ENCODE results near the gene HMG20A.

HMG20A gene

DNA sequence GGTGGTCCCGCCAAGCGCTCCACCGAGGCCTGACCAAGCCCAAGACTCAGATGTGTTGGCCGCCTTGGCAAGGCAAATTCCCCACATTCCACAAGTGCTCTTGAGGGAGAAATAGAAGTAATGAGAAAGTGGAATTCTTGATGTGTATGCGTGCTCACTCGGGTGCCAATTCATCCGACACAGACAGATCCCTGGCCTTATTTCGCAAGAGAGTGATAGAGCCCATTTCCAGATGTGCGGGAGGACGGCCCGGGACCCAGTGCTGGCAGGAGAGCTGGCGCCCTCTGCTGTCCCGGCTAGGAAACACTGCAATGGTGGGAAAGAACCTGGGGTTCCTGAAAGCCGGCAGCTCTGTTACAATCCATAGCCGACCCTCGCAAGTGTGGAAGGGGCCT, 76.0 kb downstream of the HMG20A start:
- Histone ChIP-seq H3K9me3 (no peaks in the 10 kb centered on the region), H3K4me1 (peaks cover 10% of the 10 kb centered on the region), H3K4me3 (no peak overlapping the region), H3K27me3 (ENCODE audit: low read depth) (no peaks in the 10 kb centered on the region), H3K36me3 (replicated peaks) (no peaks in the 10 kb centered on the region)
- in situ Hi-C loops (cut with MboI; ENCODE audit: low sequenced_read_pairs), result loop anchor here (5.0 kb wide), 1 partner anchor 379 kb away; no protein-coding TSS in a partner anchor
- peak; percentile 93 to 95 for DNase-seq (ENCODE audit: low spot score in 2 of 2)

DNA sequence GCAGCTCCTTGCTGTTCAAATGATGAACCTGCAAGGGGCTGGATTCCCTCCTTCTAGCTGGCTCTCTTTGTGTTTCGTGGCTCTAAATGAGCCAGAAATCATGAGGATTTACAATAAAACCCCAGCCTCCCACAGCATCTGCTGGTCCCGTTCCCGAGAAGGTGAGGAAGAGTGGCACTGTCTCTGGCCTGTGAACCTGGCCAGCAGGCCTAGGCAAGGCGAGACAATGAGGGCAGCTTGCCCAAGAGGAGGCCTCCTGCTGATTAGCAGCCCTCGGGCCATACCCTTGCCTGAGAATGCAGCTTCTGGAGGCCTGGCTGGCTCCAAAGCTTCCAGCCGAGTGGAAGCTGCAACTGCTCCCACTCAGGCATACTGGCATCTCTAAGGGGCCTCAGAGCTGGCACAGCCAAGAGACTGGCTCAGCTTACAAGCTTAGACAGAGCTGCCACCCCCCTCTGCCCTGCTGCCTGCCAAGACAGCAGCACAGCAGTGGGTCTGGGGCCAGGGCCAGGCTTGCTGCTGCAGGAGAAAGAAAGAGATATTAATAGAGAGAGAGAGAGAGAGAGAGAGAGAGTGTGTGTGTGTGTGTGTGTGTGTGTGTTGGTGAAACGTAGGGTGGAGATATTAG, 76.5 kb downstream of the HMG20A start:
- DNase-seq (ENCODE audit: low spot score in 2 of 2), result peak in 1 of 2 experiments; percentile 47
- Histone ChIP-seq H3K36me3 (replicated peaks) (no peaks in the 10 kb centered on the region), H3K27me3 (ENCODE audit: low read depth) (no peaks in the 10 kb centered on the region), H3K9me3 (no peaks in the 10 kb centered on the region), H3K4me1 (peaks cover 10% of the 10 kb centered on the region), H3K4me3 (no peak overlapping the region)
- in situ Hi-C loops (cut with MboI; ENCODE audit: low sequenced_read_pairs), result loop anchor here (5.0 kb wide), 1 partner anchor 380 kb away; no protein-coding TSS in a partner anchor

DNA sequence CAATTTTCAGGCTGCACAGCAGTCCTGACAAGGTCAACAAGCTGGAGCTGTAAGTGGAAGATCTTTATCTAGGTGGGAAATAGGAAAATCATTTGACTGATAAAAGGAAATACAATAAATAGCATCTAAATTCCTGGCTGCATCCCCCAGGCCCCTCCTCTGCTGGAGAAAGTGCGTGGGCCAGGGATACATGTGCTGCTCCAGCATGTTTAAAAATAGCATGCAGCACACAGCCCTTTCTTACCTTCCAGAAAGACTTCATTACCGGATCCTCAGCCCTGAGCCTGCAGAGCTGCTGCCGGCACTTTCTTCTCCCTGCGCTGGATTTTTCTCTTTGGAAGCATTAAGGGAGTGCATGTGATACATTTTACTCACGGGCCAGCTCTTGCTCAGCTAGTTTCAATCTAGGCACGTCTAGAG, 77.3 kb downstream of the HMG20A start:
- in situ Hi-C loops (cut with MboI; ENCODE audit: low sequenced_read_pairs), result loop anchor here (5.0 kb wide), 1 partner anchor 381 kb away; no protein-coding TSS in a partner anchor
- Histone ChIP-seq H3K27me3 (ENCODE audit: low read depth) (no peaks in the 10 kb centered on the region), H3K36me3 (replicated peaks) (no peaks in the 10 kb centered on the region), H3K4me1 (peaks cover 10% of the 10 kb centered on the region), H3K9me3 (no peaks in the 10 kb centered on the region), H3K4me3 (no peak overlapping the region)
- DNase-seq (ENCODE audit: low spot score in 2 of 2), result peak in 1 of 2 experiments; percentile 31

DNA sequence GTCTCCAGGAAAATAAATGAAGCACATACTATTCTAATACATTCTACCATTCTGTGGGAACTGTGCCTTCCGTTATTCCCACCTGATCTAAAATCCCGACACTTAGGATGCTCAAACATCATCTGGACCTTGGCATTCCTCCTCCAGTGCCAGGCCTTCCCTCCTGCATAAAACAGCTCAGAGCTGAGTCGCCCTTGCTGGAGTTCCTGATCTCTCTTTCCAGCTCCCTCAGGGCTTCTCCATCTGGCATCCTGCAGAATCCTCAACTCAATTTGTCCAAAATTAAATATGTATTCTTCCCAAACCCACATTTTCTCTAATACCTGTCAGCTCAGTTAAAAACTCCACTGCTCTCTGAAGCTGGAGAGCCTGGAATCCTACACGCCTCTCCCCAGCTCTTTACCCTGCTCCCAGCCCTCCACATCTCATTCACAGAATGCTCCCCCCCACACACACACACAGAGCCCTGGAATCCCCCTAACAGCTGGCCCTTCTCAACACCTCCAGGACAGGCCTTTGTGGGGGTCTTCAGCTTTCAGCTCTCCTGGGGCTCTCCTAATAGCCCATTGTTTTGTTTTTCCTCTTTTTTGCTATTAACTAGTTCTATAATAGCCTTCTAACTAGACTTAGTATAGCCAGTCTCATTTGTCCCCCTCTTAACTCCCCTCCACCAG, 78.5 kb downstream of the HMG20A start:
- in situ Hi-C loops (cut with MboI; ENCODE audit: low sequenced_read_pairs), result loop anchor here (5.0 kb wide), 1 partner anchor 382 kb away; no protein-coding TSS in a partner anchor
- peaks cover 10% of the 10 kb centered on the region for H3K4me1 ChIP-seq
- no peak overlapping the region for H3K4me3 ChIP-seq
- H3K9me3 ChIP-seq, result no peaks in the 10 kb centered on the region
- no peak for DNase-seq (ENCODE audit: low spot score in 2 of 2)
- H3K27me3 ChIP-seq (ENCODE audit: low read depth), result no peaks in the 10 kb centered on the region
- H3K36me3 ChIP-seq (replicated peaks), result no peaks in the 10 kb centered on the region

DNA sequence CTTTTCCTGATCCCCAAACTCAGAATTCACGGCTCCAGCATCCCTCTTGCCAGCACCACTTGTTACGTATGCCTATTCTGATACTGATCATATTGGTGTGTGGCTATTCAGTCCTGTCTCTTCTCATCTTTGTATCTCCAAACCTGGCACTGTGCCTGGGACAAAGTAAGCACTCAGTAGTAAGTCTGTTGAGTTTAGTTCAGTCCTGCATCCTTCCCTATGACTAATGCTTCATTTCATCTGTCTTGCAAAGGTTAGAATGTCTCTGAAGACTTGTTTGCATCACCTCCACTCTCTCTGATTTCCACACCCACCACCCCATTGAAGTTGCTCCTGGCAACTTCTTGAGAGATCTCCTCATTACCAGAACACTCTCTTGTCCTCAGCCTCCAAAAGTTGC, 80.3 kb downstream of the HMG20A start:
- DNase-seq (ENCODE audit: low spot score in 2 of 2), result no peak
- H3K9me3 ChIP-seq, result no peaks in the 10 kb centered on the region
- H3K36me3 ChIP-seq (replicated peaks), result no peaks in the 10 kb centered on the region
- in situ Hi-C loops (cut with MboI; ENCODE audit: low sequenced_read_pairs), result no loop called here
- no peak overlapping the region for H3K4me3 ChIP-seq
- H3K27me3 ChIP-seq (ENCODE audit: low read depth), result no peaks in the 10 kb centered on the region
- peaks cover 10% of the 10 kb centered on the region for H3K4me1 ChIP-seq

DNA sequence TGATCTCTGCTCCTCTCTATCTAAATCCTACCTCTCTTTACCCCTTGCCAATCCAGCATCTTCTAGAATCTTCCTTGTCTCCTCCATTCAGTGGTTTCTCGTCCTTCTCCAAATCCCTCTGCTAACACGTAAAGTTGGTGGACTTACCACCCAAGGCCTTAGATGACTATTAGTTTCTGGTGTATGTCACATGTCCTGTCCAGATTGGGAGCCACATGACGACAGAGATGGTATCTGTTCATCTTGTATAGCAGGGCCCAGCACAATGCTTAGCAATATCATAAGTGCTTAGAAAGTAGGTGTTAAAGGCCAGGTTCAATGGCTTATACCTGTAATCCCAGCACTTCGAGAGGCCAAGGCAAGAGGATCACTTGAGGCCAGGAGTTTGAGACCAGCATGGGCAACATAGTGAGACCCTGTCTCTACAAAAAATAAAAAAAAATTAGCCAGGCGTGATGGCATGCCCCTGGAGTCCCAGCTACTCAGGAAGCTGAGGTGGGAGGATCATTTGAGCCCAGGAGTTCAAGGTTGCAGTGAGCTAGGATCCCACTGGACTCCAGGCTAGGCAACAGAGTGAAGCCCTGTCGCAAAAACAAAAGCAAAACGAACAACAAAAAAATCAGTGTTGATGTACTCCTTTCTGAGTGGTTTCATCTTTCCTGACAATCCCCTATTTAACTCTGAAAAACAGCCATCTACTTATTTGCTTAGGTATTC, 81.8 kb downstream of the HMG20A start:
- Histone ChIP-seq H3K4me1 (peaks cover 4% of the 10 kb centered on the region; the same call in 1 of the 2 replicates), H3K4me3 (no peak overlapping the region), H3K9me3 (no peaks in the 10 kb centered on the region), H3K36me3 (replicated peaks) (no peaks in the 10 kb centered on the region), H3K27me3 (ENCODE audit: low read depth) (no peaks in the 10 kb centered on the region)
- in situ Hi-C loops (cut with MboI; ENCODE audit: low sequenced_read_pairs), result no loop called here
- no peak for DNase-seq (ENCODE audit: low spot score in 2 of 2)

DNA sequence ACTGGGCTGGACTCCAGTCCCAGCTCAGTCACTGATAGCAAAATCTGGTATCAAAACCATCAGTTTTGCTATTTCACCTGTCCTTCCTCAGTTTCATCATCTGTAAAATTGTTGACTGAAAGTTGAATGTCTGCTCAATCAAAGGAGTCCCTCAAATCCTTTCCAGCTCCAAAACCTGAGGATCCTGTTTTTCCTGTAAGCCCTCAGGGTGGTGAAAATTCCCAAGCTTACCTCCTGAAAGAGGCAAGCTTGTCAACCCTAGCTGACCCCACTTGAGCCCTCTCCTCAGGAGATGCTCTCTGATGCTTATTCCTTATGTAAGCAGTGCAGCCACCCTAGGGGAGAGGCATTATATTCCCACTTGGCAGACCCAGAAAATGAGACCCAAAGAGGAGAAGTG, 82.6 kb downstream of the HMG20A start:
- no peaks in the 10 kb centered on the region for H3K27me3 ChIP-seq (ENCODE audit: low read depth)
- H3K36me3 ChIP-seq (replicated peaks), result no peaks in the 10 kb centered on the region
- DNase-seq (ENCODE audit: low spot score in 2 of 2), result no peak
- in situ Hi-C loops (cut with MboI; ENCODE audit: low sequenced_read_pairs), result no loop called here
- no peaks in the 10 kb centered on the region for H3K9me3 ChIP-seq
- no peak overlapping the region for H3K4me3 ChIP-seq
- peaks cover 5% of the 10 kb centered on the region; the same call in 1 of the 2 replicates for H3K4me1 ChIP-seq

DNA sequence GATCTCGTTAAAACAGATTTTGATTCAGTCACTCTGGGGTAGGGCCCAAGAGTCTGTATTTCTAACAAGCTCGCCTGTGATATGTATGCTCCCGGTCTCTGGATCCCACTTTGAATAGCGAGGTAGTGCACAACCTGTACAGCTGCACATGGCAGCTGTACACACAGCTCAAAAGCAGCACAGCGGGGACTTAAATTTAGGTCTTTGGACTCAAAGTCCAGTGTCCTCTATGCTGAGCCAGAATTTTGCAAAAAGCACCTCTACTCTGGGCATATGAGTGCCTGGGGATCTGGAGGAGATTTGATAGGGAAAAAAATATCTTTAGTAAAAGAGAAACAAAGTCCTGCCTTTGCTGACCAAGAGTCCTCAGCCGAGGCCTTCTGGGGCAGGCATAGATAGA, 83.1 kb downstream of the HMG20A start:
- in situ Hi-C loops (cut with MboI; ENCODE audit: low sequenced_read_pairs), result no loop called here
- Histone ChIP-seq H3K27me3 (ENCODE audit: low read depth) (no peaks in the 10 kb centered on the region), H3K4me3 (no peak overlapping the region), H3K36me3 (replicated peaks) (no peaks in the 10 kb centered on the region), H3K4me1 (0 out of 2 replicates have a peak, but pooled peaks cover 5% of the 10 kb centered on the region), H3K9me3 (no peaks in the 10 kb centered on the region)
- DNase-seq (ENCODE audit: low spot score in 2 of 2), result no peak

DNA sequence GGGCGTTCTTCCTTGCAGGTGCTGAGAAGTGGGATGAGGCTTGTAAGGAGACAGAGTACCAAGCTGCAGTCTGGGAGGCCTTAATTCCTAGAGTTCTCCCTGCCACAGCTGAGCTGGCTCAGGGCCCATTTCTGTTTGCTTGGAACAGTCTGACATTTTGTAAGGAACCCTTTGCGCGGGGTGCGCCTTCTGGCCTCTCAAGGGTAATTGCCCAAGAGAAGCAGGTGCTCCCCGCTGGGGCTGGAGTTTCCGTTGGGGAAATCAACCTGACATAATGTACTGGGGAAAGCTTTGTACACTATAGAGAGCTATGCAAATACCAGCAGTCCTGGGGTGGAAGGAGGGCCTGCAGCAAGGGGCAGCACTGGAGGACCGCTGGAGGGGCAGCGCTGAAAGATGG, 83.6 kb downstream of the HMG20A start:
- no peaks in the 10 kb centered on the region for H3K27me3 ChIP-seq (ENCODE audit: low read depth)
- no peak for DNase-seq (ENCODE audit: low spot score in 2 of 2)
- in situ Hi-C loops (cut with MboI; ENCODE audit: low sequenced_read_pairs), result no loop called here
- H3K4me3 ChIP-seq, result no peak overlapping the region
- H3K9me3 ChIP-seq, result no peaks in the 10 kb centered on the region
- H3K36me3 ChIP-seq (replicated peaks), result no peaks in the 10 kb centered on the region
- H3K4me1 ChIP-seq, result 0 out of 2 replicates have a peak, but pooled peaks cover 5% of the 10 kb centered on the region

DNA sequence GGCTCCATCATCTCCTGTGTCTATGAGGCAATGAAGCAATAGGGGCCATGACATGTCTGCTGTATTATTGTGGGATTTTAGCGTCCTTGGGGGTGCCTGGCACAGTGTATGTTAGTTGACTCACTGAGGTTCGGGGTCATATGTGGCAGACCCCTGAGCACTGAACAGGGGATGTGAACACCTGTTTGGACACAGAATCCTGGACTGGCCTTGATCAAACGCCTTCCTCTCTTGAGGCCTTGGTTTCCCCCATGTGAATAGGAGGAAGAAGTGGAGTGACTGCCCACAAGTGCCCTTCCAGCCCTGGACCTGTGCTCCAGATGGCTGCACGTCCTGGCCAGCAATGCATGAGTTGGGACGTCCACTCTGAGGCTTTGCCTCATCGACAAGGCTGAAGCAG, 84.2 kb downstream of the HMG20A start:
- in situ Hi-C loops (cut with MboI; ENCODE audit: low sequenced_read_pairs), result no loop called here
- H3K27me3 ChIP-seq (ENCODE audit: low read depth), result no peaks in the 10 kb centered on the region
- DNase-seq (ENCODE audit: low spot score in 2 of 2), result no peak
- H3K9me3 ChIP-seq, result no peaks in the 10 kb centered on the region
- no peaks in the 10 kb centered on the region for H3K36me3 ChIP-seq (replicated peaks)
- no peak overlapping the region for H3K4me3 ChIP-seq
- 0 out of 2 replicates have a peak, but pooled peaks cover 5% of the 10 kb centered on the region for H3K4me1 ChIP-seq

DNA sequence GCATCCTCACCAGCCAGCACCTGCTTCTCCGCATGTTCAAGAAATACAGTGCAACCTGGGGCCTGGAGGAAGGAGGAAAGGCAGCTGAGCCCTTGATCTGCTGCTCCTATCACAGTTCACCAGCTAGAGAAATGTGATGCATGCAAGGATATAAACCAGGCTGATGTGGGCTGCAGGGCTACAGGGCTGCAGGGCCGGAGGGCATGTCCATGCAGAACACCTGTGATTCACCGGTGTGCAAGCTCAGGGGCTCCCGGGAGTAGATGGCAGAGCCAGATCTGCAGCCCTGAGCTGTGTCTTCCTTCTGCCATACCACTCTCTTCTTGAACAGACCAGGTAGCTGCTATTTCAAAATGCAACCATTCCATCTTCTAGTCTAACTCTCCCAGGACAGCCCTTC, 84.9 kb downstream of the HMG20A start:
- H3K27me3 ChIP-seq (ENCODE audit: low read depth), result no peaks in the 10 kb centered on the region
- H3K4me1 ChIP-seq, result 0 out of 2 replicates have a peak, but pooled peaks cover 5% of the 10 kb centered on the region
- H3K9me3 ChIP-seq, result no peaks in the 10 kb centered on the region
- no peak for DNase-seq (ENCODE audit: low spot score in 2 of 2)
- in situ Hi-C loops (cut with MboI; ENCODE audit: low sequenced_read_pairs), result no loop called here
- no peak overlapping the region for H3K4me3 ChIP-seq
- H3K36me3 ChIP-seq (replicated peaks), result no peaks in the 10 kb centered on the region

DNA sequence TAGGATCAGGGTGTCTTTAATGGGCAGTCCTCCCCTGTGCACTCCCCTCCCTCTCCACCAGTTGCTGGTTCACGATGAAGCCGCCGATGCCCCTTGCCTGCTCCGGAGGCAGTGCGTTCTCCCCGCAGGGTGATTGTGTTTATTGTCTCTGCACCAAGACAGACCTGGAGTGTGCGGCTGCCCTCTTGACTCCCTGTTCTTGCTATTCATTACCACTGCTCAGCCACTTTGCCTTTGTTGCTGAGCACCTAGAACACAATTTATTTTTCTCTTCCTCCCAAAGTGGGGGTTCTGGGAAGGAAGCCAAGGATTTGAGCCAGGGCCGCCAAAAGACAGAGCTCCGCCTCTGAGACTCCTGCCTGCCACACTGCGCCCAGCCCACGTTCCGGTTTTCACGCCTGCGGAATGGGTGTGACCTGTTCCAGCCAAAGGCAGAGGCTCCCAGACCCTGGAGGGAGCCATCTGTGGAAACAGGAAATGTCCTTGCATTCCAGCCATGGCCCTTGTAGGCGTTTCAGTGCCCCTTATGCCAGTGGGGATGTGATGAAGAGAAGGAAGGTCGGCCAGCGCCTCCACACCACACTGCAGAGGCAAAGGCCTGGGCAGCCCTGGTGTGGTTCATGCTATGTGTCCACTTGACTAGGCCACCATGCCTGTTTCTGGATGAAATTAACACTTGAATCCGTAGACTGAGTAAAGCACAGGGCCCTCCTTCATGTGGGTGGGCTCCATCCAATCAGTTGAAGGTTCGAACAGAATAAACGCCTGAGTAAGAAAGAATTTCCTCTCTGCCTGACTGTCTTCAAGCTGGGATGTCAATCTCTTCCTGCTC, 85.8 kb downstream of the HMG20A start:
- Histone ChIP-seq H3K4me1 (0 out of 2 replicates have a peak, but pooled peaks cover 5% of the 10 kb centered on the region), H3K4me3 (no peak overlapping the region), H3K9me3 (no peaks in the 10 kb centered on the region), H3K36me3 (replicated peaks) (no peaks in the 10 kb centered on the region), H3K27me3 (ENCODE audit: low read depth) (no peaks in the 10 kb centered on the region)
- DNase-seq (ENCODE audit: low spot score in 2 of 2), result peak in 1 of 2 experiments; percentile 56
- in situ Hi-C loops (cut with MboI; ENCODE audit: low sequenced_read_pairs), result no loop called here

All from HAP-1 (cell line).